Muscle of arm (tissue), 14 donors: ENCODE measurements around the gene FMO4. TPM values are rescaled to one million over a fixed set of nuclear protein-coding genes. Genes with fewer than 3 reads are reported as not detected.
"Not testable (repeated sequence)": the region's sequence is repeated elsewhere in the genome, so short reads cannot be mapped to it uniquely, and the experiment has no call there.

Experiments used
- DNase-seq: peaks from one replicate; pipeline ENCODE4 v3.0.0-alpha.2; 2013
- long read RNA-seq, 11 donors: transcript quantifications; one replicate each; lab custom pipeline, GENCODE V29; 2026
- polyA plus RNA-seq, 12 donors: library from polyadenylated mRNA; unstranded; fragments of 120-200 nt; gene quantifications; one replicate each; pipeline ENCODE4 v1.2.1, GENCODE V29; 2013; ENCODE audit not compliant: insufficient read length in 12 of 12

Gene FMO4
- polyA plus RNA-seq, result 1 to 10 TPM in 10 of 12 donors, not detected in 2; 2.6 to 7.3 (median 4.6) TPM
- long read RNA-seq, donor 1, partial matches to known transcripts, result 0 of 2 reads
- long read RNA-seq, donor 1, other reads (novel, unspliced or antisense), result 0 of 2 reads
- long read RNA-seq, donor 2, result 0 reads
- long read RNA-seq, donor 3, result 0 reads
- long read RNA-seq, donor 4, result 0 reads
- long read RNA-seq, donor 5, result 0 reads
- long read RNA-seq, donor 6, result 0 reads
- long read RNA-seq, donor 7, result 0 reads
- long read RNA-seq, donor 8, result 0 reads
- long read RNA-seq, donor 9, partial matches to known transcripts, result 0 of 1 reads
- long read RNA-seq, donor 9, other reads (novel, unspliced or antisense), result 0 of 1 reads
- long read RNA-seq, donor 10, result 0 reads
- long read RNA-seq, donor 11, result 0 reads

- DNase-seq, result peak; percentile 100
Measured at GRCh38 chr1:171313835-171314320, at the start of gene FMO4. TSS of gene FMO4 (plus strand) at chr1:171314183. CDS start at chr1:171319826, 5,643 bp downstream.

- DNase-seq, result no peak
Measured at GRCh38 chr1:171265686-171266085, 48.3 kb upstream of the FMO4 start.

DNA sequence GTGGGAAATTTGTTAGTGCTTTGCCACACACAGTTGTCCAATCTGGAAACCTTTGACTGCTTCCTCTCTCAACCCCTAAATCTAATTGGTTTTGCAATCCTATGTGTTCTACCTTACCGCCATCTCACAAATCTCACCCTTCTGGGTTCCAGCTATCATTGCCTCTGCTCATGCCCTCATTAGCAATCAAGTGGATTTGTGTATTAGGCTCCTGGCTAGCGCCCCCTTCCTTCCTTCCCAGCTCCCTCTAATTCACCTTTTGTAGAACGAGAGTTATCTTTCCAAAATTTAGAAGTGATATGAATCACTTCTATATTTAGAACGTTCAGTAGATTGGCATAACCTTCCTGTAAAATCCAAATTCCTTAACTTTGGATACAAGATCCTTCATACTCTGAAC, 47.1 kb upstream of the FMO4 start:
- no peak for DNase-seq

DNA sequence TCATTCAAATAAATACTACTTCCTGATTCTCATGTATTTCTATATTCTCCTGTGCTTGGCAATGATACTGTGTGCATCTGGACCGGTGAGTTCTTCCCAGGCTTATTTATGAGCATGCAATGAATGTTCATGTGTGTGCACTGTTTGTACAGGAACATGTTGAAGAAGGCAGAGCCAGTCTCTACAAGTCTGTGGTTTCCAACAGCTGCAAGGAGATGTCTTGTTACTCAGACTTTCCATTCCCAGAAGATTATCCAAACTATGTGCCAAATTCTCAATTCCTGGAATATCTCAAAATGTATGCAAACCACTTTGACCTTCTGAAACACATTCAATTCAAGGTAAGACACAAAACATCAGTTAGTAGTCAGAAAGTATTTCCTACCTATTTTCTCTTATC, 46.6 kb upstream of the FMO4 start:
- DNase-seq, result peak; percentile 57

- no peak for DNase-seq
Measured at GRCh38 chr1:171270806-171271205, 43.2 kb upstream of the FMO4 start.

- DNase-seq, result no peak
Measured at GRCh38 chr1:171277534-171277933, 36.4 kb upstream of the FMO4 start.

- no peak for DNase-seq
Measured at GRCh38 chr1:171279234-171279633, 34.7 kb upstream of the FMO4 start.

GRCh38 chr1:171279678-171280077, 34.3 kb upstream of the FMO4 start:
- no peak for DNase-seq

DNA sequence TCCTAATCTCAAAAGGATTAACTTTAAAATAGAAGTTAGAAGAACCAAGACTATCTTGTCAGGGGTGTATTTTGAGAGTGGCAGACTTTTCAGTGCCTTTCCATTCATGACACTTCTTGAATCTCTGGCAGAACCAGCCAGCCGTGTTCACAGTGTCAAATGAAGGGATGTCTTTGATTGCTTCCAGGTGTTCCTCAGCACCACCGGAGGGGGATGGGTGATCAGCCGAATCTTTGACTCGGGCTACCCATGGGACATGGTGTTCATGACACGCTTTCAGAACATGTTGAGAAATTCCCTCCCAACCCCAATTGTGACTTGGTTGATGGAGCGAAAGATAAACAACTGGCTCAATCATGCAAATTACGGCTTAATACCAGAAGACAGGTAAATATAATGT, 33.4 kb upstream of the FMO4 start:
- no peak for DNase-seq

GRCh38 chr1:171286032-171286705, 27.8 kb upstream of the FMO4 start:
- no peak for DNase-seq

DNA sequence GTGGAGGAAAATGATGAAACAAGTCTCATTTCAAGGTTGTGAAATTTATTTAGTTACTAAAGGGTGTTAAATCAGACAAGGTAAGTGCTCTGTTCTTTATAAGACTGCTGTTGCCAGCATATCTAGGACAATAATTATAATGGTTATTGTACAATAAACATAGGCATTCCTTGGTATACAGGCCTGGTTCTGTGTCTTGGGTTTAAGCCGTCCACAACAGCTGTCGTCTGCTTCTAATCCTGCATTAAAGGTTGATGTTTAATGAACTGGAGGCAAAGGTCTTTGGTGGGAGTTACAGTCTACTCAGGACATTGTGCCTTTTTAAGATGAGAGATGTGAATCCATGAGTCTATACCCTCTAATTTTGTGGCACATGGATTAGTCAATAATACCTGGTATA, 23.4 kb upstream of the FMO4 start:
- DNase-seq, result no peak

- no peak for DNase-seq
Measured at GRCh38 chr1:171292799-171293198, 21.2 kb upstream of the FMO4 start.

- not testable (repeated sequence) for DNase-seq
Measured at GRCh38 chr1:171295383-171295782, 18.6 kb upstream of the FMO4 start.

GRCh38 chr1:171295821-171296220, 18.2 kb upstream of the FMO4 start:
- no peak for DNase-seq

DNA sequence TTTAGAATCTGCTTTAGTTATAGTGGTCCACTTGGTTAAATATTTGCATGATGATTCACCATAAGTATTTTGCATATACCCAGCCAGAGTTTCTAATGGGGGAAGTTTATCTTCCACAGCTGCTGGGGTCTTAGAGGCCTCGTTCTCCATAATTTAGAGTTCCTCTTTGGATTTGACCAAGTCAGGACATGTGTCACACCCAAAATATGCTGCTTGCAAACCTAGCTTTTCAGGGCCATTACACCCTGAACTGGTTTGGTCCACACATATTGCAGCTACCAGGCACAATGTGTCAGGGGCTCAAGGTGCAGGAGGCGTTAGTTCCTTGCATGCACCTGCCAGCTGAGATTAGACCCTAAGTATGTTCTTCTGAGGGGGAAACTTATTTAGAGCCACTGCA, 17.1 kb upstream of the FMO4 start:
- no peak for DNase-seq

DNA sequence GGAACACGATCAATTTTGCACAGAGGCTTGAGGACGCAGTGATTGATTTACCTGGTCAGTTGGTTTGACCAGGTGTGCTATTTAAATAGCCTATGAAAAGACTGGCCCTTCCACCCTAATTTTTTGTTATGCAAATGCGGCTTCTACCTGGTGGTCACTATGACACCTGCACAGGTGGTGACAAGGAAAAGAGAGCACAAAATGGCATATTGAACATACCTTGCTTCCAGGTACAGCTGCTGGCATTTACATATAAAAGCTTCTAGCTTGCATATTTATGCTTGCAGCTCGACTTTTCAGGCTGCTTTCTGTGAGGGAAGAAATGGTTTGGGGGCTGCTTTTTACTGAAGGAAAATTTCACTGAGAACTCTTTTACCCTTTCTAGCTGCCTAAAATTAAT, 15.3 kb upstream of the FMO4 start:
- no peak for DNase-seq

DNA sequence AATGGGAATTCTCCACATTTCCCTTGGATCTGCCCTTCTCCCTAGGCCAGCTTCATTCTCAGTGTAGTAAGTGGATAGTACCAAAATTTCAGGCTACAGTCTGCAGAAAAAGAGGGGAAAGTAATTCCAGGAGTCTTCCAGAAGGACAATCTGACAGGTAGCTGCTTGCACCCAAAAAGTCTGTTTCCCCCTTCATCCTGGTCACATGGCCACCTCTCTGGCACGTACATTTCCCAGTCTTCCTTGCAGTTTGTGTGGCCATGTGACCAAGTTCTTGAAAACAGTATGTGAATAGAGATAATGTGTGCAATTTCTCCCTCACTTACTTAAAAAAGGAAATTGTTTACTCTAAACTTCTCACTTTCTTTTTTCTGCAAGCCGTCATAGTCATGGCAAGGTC, 14.6 kb upstream of the FMO4 start:
- DNase-seq, result no peak

GRCh38 chr1:171300401-171300800, 13.6 kb upstream of the FMO4 start:
- DNase-seq, result no peak

- DNase-seq, result no peak
Measured at GRCh38 chr1:171310661-171311087, 3.3 kb upstream of the FMO4 start.

DNA sequence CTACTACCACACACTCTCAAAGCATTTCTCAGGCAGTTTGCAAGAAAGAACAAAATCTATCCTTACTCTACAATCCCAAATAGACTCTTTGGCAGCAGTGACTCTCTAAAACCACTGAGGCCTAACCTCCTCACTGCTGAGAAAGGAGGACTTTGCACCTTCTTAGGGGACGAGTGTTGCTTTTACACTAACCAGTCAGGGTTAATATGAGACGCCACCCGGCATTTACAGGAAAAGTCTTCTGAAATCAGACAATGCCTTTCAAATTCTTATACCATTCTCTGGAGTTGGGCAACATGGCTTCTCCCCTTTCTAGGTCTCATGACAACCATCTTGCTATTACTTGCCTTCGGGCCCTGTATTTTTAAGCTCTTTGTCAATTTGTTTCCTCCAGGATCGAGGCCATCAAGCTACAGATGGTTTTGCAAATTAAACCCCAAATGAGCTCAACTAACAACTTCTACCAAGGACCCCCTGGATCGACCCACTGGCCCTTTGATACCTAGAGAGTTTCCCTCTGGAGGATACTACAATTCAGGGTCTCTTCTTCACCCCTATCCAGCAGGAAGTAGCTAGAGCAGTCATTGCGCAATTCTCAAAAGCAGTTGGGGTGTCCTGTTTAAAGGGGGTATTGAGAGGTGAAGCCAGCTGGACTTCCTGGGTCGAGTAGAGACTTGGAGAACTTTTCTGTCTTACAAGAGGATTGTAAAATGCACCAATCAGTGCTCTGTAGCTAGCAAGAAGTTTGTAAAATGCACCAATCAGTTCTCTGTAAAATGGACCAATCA, 2.0 kb upstream of the FMO4 start:
- no peak for DNase-seq

GRCh38 chr1:171313319-171313834, 606 bp upstream of the FMO4 start:
- DNase-seq, result no peak

- no peak for DNase-seq
Measured at GRCh38 chr1:171329251-171329650, 15.3 kb downstream of the FMO4 start.
